SH-SY5Y (cell line): Measurements from ENCODE around the gene ARHGAP42.

Source experiments
- GATA2 ChIP-seq: IDR thresholded peaks from 2 replicates; pipeline ENCODE4 v1.6.1; 2011; ENCODE audit warnings: mild to moderate bottlenecking, low read depth, low read length
- GATA3 ChIP-seq: IDR thresholded peaks from 2 replicates; pipeline ENCODE4 v1.6.1; 2011; ENCODE audit warnings: low read depth, mild to moderate bottlenecking, low read length, moderate library complexity

DNA sequence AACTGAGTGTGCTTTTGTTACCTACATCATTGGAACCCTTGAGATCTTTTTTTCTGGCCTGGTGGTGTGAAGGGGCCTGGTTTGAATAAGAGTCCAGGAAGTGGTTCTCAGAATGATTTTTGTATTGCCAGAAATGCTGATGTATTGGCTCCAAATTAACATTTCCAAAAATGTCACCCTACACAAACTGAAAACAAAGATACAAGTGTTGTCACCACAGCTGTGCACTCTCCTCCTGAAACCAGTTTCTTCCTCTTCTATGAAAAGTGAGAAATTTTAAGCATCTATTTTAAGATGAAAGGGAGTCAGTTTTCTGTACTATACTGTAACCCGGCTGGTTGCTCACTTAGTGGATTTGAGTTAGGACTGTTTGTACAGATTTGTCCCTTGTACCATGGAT, 223.7 kb downstream of the ARHGAP42 start:
- no peak for TF ChIP-seq GATA2
- no peak for TF ChIP-seq GATA3
